HepG2 (cell line): ENCODE measurements around the gene PTX4. TPM values are rescaled to one million over a fixed set of nuclear protein-coding genes. Genes with fewer than 3 reads are reported as not detected.

Source experiments
- ATAC-seq: fragments of 200-7000 bp; cut with Tn5 transposase; 3 replicates; pipeline ENCODE4 v1.9.1; 2020; ENCODE audit warnings: mild to moderate bottlenecking, moderate library complexity
- BruUV-seq: library from RNA; stranded (reverse); fragments of 400-500 nt; replicated peaks from 2 replicates; lab custom pipeline; 2021; lab: Mats Ljungman, UMichigan
- CTCF ChIA-PET: fragments of 300-600 bp; formaldehyde crosslinking; extraction: SDS; loops from one replicate; lab custom pipeline; 2021; ENCODE audit warnings: low total read pairs, inconsistent platforms, low intra/inter-chr PET ratio; lab: Yijun Ruan, JAX
- POLR2A ChIA-PET: fragments of 350-600 bp; sonication (Branson Sonifier 250); formaldehyde crosslinking; loops from one replicate; lab custom pipeline; 2020; ENCODE audit warnings: antibody characterized with exemption, inconsistent platforms; lab: Yijun Ruan, JAX
- DNase-seq: peaks from one replicate; pipeline ENCODE4 v3.0.0-alpha.2; 2015; ENCODE audit warnings: low spot score
- FAIRE-seq: peaks from 3 replicates; lab custom pipeline; 2011; peaks lifted over from hg19 to GRCh38; lab: Jason Lieb, UNC
- H2AFZ ChIP-seq: one replicate; pipeline ENCODE4 v1.6.1; 2011; ENCODE audit warnings: low read length, inconsistent platforms
- H3K27ac ChIP-seq: fragments of 300-600 bp; 3 replicates; pipeline ENCODE4 v1.8.0; 2011; ENCODE audit warnings: mixed run types, mild to moderate bottlenecking, mixed read lengths, low read length, inconsistent platforms; ENCODE audit not compliant: insufficient read depth; ENCODE audit errors: extremely low read length
- H3K27me3 ChIP-seq, 2 experiments: fragments of 200-600 bp in 1 of 2; 2 replicates in 1 of 2; 3 replicates in 1 of 2; pipeline versions ENCODE4 v1.6.0 to v1.8.0; 2011; ENCODE audit warnings: low read length in 2 of 2, mild to moderate bottlenecking in 2 of 2, moderate library complexity in 2 of 2, inconsistent platforms in 1 of 2; ENCODE audit not compliant: insufficient read depth in 2 of 2, control insufficient read depth in 1 of 2
- H3K36me3 ChIP-seq, 2 experiments: fragments of 200-600 bp in 1 of 2; replicated peaks in 1 of 2; 2 replicates in 1 of 2; 3 replicates in 1 of 2; pipeline versions ENCODE4 v1.5.1 to v1.8.0; 2011; ENCODE audit warnings: low read length in 2 of 2, inconsistent platforms in 1 of 2; ENCODE audit not compliant: insufficient read depth in 2 of 2, control insufficient read depth in 1 of 2
- H3K4me1 ChIP-seq: 2 replicates; pipeline ENCODE4 v1.5.1; 2012; ENCODE audit warnings: low read length, inconsistent platforms; ENCODE audit not compliant: insufficient read depth
- H3K4me2 ChIP-seq: 2 replicates; pipeline ENCODE4 v1.6.0; 2011; ENCODE audit warnings: low read depth, low read length, inconsistent platforms
- H3K4me3 ChIP-seq, 3 experiments: fragments of 200-600 bp in 1 of 3; sonication (generic), shearing (Covaris generic) in 1 of 3; replicated peaks in 1 of 3; 2 replicates each; pipeline ENCODE4 v1.5.1; 2011 to 2016; ENCODE audit warnings: low read length in 3 of 3, inconsistent platforms in 2 of 3, low read depth in 2 of 3, mild to moderate bottlenecking in 2 of 3, control low read depth in 1 of 3, mixed read lengths in 1 of 3; ENCODE audit not compliant: insufficient read depth in 1 of 3
- H3K79me2 ChIP-seq: one replicate; pipeline ENCODE4 v1.6.1; 2011; ENCODE audit warnings: low read length, inconsistent platforms; ENCODE audit not compliant: insufficient read depth
- H3K9ac ChIP-seq: 2 replicates; pipeline ENCODE4 v1.6.0; 2011; ENCODE audit warnings: mild to moderate bottlenecking, low read depth, low read length, inconsistent platforms; ENCODE audit not compliant: insufficient read depth
- H3K9me3 ChIP-seq: 2 replicates; pipeline ENCODE4 v1.5.1; 2012; ENCODE audit warnings: mild to moderate bottlenecking, low read length
- H4K20me1 ChIP-seq: 2 replicates; pipeline ENCODE4 v1.6.0; 2011; ENCODE audit warnings: inconsistent platforms, mild to moderate bottlenecking, low read length, moderate library complexity; ENCODE audit not compliant: insufficient read depth
- AKAP8 ChIP-seq: sonication (generic); formaldehyde crosslinking; IDR thresholded peaks from 2 replicates; pipeline ENCODE4 v1.5.1; 2020; ENCODE audit warnings: mild to moderate bottlenecking, missing genetic modification reagents
- ELF4 ChIP-seq: sonication (generic); formaldehyde crosslinking; IDR thresholded peaks from 2 replicates; pipeline ENCODE4 v1.5.0; 2020; ENCODE audit warnings: missing genetic modification reagents, mild to moderate bottlenecking, moderate library complexity, borderline replicate concordance
- ETV5 ChIP-seq: IDR thresholded peaks from 2 replicates; pipeline ENCODE4 v1.6.1; 2018; ENCODE audit warnings: missing biosample characterization, missing genetic modification reagents, inconsistent platforms, borderline replicate concordance
- NR2C2 ChIP-seq: sonication (generic); formaldehyde crosslinking; IDR thresholded peaks from 2 replicates; pipeline ENCODE4 v1.4.0; 2020; ENCODE audit warnings: missing genetic modification reagents, mild to moderate bottlenecking, moderate library complexity, borderline replicate concordance
- NR2F2 ChIP-seq: IDR thresholded peaks from 2 replicates; pipeline ENCODE4 v1.6.1; 2012; ENCODE audit warnings: low read depth, inconsistent platforms, borderline replicate concordance
- SMYD3 ChIP-seq: sonication (generic); formaldehyde crosslinking; IDR thresholded peaks from 2 replicates; pipeline ENCODE4 v1.8.1; 2023; ENCODE audit warnings: mild to moderate bottlenecking, missing genetic modification reagents
- SP2 ChIP-seq: sonication (generic); formaldehyde crosslinking; IDR thresholded peaks from 2 replicates; pipeline ENCODE4 v1.5.1; 2020; ENCODE audit warnings: mild to moderate bottlenecking, missing genetic modification reagents
- ZC3H4 ChIP-seq: sonication (generic); formaldehyde crosslinking; IDR thresholded peaks from 2 replicates; pipeline ENCODE4 v1.4.0; 2020; ENCODE audit warnings: missing genetic modification reagents, borderline replicate concordance
- ZNF235 ChIP-seq: sonication (generic); formaldehyde crosslinking; IDR thresholded peaks from 2 replicates; pipeline ENCODE4 v1.8.1; 2023; ENCODE audit warnings: mild to moderate bottlenecking, missing genetic modification reagents, borderline replicate concordance
- ZNF83 ChIP-seq: sonication (generic); formaldehyde crosslinking; IDR thresholded peaks from 2 replicates; pipeline ENCODE4 v1.4.0; 2020; ENCODE audit warnings: missing genetic modification reagents, mild to moderate bottlenecking, borderline replicate concordance
- WGBS: methylation state at CpG from one replicate; pipeline ENCODE4 v1.1.6; 2017; ENCODE audit warnings: low lambda C conversion rate; 5-methylcytosine and 5-hydroxymethylcytosine counted together
- in situ Hi-C: cut with HindIII; loops from 2 replicates; pipeline ENCODE4 v1.10.0; 2017; ENCODE audit warnings: low pct_unique_long_range_greater_than_20kb; ENCODE audit not compliant: extremely low pct_ligation_motif_present
- intact Hi-C: fragments of 100-400 bp; cut with micrococcal nuclease; formaldehyde crosslinking; loops from one replicate; pipeline ENCODE4 v1.10.0; 2022; ENCODE audit not compliant: unreplicated experiment
- polyA plus RNA-seq, 8 experiments: library from polyadenylated mRNA; depleted of rRNA in 3 of 8; stranded (reverse) in 7 of 8; unstranded in 1 of 8; fragments of >200 nt; fragmentation: Illumina TruSeq in 4 of 8; extraction: Trizol in 4 of 8; gene quantifications; 2 replicates each; pipeline versions ENCODE4 v1.2.1 to v1.2.3, GENCODE V29; 2011 to 2016; ENCODE audit warnings: low read depth in 4 of 8, missing spikeins in 1 of 8, mixed read lengths in 1 of 8; ENCODE audit not compliant: insufficient read depth in 1 of 8
- total RNA-seq, 5 experiments: library from RNA; depleted of rRNA; stranded (reverse); fragments of >200 nt; fragmentation: Illumina TruSeq; extraction: Trizol; gene quantifications; 2 replicates each; pipeline ENCODE4 v1.2.3, GENCODE V29; 2016; ENCODE audit warnings: low read depth in 1 of 5
- TF ChIP-seq, protein P1 (sequence below): IDR thresholded peaks from 2 replicates; pipeline ENCODE4 v1.6.1; 2016; ENCODE audit warnings: low read depth, missing genetic modification reagents, missing compliant biosample characterization

Gene PTX4
- total and polyA plus RNA-seq, 2 of the 13 experiments (the other 11 are each of a cell fraction or from before 2014, with no cell fraction given), result 0.04 TPM; not detected in 1

GRCh38 chr16:1525871-1526607, 37.3 kb upstream of the PTX4 start:
- Histone ChIP-seq H3K4me3 (no peak overlapping the region), H3K27ac (no peak overlapping the region), H3K9me3 (no peaks in the 10 kb centered on the region), H2AFZ (no peak overlapping the region), H3K36me3 (no peaks in the 10 kb centered on the region; a peak in 1 of 5 replicates), H3K79me2 (no peaks in the 10 kb centered on the region), H3K4me2 (no peak overlapping the region), H4K20me1 (no peaks in the 10 kb centered on the region), H3K4me1 (peaks cover 12% of the 10 kb centered on the region), H3K27me3 (no peaks in the 10 kb centered on the region), H3K9ac (no peak overlapping the region)
- in situ Hi-C loops (no loop called here), intact Hi-C loops (no loop called here)
- no peak for TF ChIP-seq ELF4 (CRISPR knock-in tag)
- no peak for TF ChIP-seq SMYD3 (CRISPR knock-in tag)
- no peak for TF ChIP-seq NR2F2
- TF ChIP-seq SP2 (CRISPR knock-in tag), result no peak
- no peak for TF ChIP-seq AKAP8 (CRISPR knock-in tag)
- TF ChIP-seq NR2C2 (CRISPR knock-in tag), result no peak
- TF ChIP-seq, protein P1, sequence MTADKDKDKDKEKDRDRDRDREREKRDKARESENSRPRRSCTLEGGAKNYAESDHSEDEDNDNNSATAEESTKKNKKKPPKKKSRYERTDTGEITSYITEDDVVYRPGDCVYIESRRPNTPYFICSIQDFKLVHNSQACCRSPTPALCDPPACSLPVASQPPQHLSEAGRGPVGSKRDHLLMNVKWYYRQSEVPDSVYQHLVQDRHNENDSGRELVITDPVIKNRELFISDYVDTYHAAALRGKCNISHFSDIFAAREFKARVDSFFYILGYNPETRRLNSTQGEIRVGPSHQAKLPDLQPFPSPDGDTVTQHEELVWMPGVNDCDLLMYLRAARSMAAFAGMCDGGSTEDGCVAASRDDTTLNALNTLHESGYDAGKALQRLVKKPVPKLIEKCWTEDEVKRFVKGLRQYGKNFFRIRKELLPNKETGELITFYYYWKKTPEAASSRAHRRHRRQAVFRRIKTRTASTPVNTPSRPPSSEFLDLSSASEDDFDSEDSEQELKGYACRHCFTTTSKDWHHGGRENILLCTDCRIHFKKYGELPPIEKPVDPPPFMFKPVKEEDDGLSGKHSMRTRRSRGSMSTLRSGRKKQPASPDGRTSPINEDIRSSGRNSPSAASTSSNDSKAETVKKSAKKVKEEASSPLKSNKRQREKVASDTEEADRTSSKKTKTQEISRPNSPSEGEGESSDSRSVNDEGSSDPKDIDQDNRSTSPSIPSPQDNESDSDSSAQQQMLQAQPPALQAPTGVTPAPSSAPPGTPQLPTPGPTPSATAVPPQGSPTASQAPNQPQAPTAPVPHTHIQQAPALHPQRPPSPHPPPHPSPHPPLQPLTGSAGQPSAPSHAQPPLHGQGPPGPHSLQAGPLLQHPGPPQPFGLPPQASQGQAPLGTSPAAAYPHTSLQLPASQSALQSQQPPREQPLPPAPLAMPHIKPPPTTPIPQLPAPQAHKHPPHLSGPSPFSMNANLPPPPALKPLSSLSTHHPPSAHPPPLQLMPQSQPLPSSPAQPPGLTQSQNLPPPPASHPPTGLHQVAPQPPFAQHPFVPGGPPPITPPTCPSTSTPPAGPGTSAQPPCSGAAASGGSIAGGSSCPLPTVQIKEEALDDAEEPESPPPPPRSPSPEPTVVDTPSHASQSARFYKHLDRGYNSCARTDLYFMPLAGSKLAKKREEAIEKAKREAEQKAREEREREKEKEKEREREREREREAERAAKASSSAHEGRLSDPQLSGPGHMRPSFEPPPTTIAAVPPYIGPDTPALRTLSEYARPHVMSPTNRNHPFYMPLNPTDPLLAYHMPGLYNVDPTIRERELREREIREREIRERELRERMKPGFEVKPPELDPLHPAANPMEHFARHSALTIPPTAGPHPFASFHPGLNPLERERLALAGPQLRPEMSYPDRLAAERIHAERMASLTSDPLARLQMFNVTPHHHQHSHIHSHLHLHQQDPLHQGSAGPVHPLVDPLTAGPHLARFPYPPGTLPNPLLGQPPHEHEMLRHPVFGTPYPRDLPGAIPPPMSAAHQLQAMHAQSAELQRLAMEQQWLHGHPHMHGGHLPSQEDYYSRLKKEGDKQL (CRISPR knock-in tag), result no peak
- TF ChIP-seq ZNF83 (CRISPR knock-in tag), result no peak
- no peak for TF ChIP-seq ZNF235 (CRISPR knock-in tag)
- TF ChIP-seq ETV5 (CRISPR knock-in tag), result no peak
- no peak for TF ChIP-seq ZC3H4 (CRISPR knock-in tag)
- ChIA-PET POLR2A (no interaction called here), CTCF (no interaction called here)
- no peak for FAIRE-seq
- WGBS, result 91% methylated on average over 21 of the region's 44 CpGs
- DNase-seq, result no peak
- no TSS peak for BruUV-seq
- ATAC-seq, result no peak
